Fibroblast of lung (primary cell): ENCODE results near the gene NEK7.

Source experiments
- EZH2 ChIP-seq: IDR thresholded peaks from 2 replicates; pipeline ENCODE4 v1.5.1; 2012; ENCODE audit warnings: low read length, control low read depth, mild to moderate bottlenecking; ENCODE audit errors: missing control alignments
- TF ChIP-seq, protein P1 (sequence below), 2 donors: IDR thresholded peaks in 1 of 2; conservative IDR thresholded peaks in 1 of 2; 1 replicate in 1 of 2; 2 replicates in 1 of 2; pipeline ENCODE4 v1.5.1; 2011 to 2012; ENCODE audit warnings: low read length in 2 of 2, control low read depth in 1 of 2, inconsistent platforms in 1 of 2, low read depth in 1 of 2, mild to moderate bottlenecking in 1 of 2

DNA sequence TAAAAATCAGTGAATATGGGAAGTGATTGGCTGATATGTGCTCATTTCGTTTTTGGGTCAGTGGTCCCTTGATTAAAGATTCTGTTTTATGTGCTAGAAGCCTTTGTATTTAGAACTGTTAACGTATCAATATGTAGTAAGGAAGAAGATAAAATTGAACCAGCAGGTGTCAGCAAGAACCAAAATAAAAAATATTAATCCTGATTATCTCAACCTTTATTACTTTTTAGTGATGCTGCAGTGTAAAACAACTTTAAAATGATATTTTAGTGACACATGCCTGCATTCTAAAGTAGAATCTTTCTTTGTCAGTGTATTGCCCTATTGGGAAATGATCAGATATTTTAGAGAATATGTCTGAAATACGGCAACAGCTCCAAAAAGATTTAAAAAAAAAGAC, 49.5 kb downstream of the NEK7 start:
- TF ChIP-seq, protein P1, sequence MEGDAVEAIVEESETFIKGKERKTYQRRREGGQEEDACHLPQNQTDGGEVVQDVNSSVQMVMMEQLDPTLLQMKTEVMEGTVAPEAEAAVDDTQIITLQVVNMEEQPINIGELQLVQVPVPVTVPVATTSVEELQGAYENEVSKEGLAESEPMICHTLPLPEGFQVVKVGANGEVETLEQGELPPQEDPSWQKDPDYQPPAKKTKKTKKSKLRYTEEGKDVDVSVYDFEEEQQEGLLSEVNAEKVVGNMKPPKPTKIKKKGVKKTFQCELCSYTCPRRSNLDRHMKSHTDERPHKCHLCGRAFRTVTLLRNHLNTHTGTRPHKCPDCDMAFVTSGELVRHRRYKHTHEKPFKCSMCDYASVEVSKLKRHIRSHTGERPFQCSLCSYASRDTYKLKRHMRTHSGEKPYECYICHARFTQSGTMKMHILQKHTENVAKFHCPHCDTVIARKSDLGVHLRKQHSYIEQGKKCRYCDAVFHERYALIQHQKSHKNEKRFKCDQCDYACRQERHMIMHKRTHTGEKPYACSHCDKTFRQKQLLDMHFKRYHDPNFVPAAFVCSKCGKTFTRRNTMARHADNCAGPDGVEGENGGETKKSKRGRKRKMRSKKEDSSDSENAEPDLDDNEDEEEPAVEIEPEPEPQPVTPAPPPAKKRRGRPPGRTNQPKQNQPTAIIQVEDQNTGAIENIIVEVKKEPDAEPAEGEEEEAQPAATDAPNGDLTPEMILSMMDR (conservative IDR thresholded peaks at IDR 0.05 in 1 of 2, IDR thresholded peaks at IDR 0.05 in 1 of 2; ENCODE audit: low read depth in 1 of 2, low read length in 2 of 2): no peak
- TF ChIP-seq EZH2: no peak
